H1 (cell line): ENCODE results near the gene CDKN2AIP. TPM values are rescaled to one million over a fixed set of nuclear protein-coding genes. Genes with fewer than 3 reads are reported as not detected.

Source experiments
- ATF2 ChIP-seq: IDR thresholded peaks from 2 replicates; pipeline ENCODE4 v1.6.1; 2012; ENCODE audit warnings: low read length, inconsistent platforms
- BCL11A ChIP-seq, 2 experiments: IDR thresholded peaks; one replicate each; pipeline ENCODE4 v1.6.1; 2011; ENCODE audit warnings: low read depth in 2 of 2, low read length in 2 of 2, mild to moderate bottlenecking in 2 of 2
- CEBPB ChIP-seq: IDR thresholded peaks from 2 replicates; pipeline ENCODE4 v1.6.1; 2012; ENCODE audit warnings: low read depth, low read length
- CREB1 ChIP-seq: IDR thresholded peaks from 2 replicates; pipeline ENCODE4 v1.6.1; 2012; ENCODE audit warnings: inconsistent platforms
- CTBP2 ChIP-seq: IDR thresholded peaks from 2 replicates; pipeline ENCODE4 v1.7.0; 2011; ENCODE audit warnings: borderline replicate concordance, mild to moderate bottlenecking, moderate library complexity, mixed read lengths, low read length; ENCODE audit not compliant: insufficient read depth, insufficient read length
- EGR1 ChIP-seq: IDR thresholded peaks from 2 replicates; pipeline ENCODE4 v1.6.1; 2011; ENCODE audit warnings: low read depth, low read length, borderline replicate concordance
- EP300 ChIP-seq, 2 experiments: IDR thresholded peaks; 1 replicate in 1 of 2; 2 replicates in 1 of 2; pipeline ENCODE4 v1.6.1; 2011 to 2012; ENCODE audit warnings: low read depth in 2 of 2, low read length in 2 of 2, mild to moderate bottlenecking in 2 of 2, borderline replicate concordance in 1 of 2, inconsistent platforms in 1 of 2, moderate library complexity in 1 of 2
- EZH2 ChIP-seq: fragments of 200-600 bp; sonication (generic); IDR thresholded peaks from 2 replicates; pipeline ENCODE4 v1.7.1; 2012; ENCODE audit warnings: low read depth, mild to moderate bottlenecking, moderate library complexity, low read length, inconsistent platforms; ENCODE audit not compliant: severe bottlenecking
- GTF2F1 ChIP-seq: IDR thresholded peaks from 2 replicates; pipeline ENCODE4 v1.6.1; 2012; ENCODE audit warnings: low read depth, low read length, improper control_type of control experiment, borderline replicate concordance
- KDM4A ChIP-seq: IDR thresholded peaks from one replicate; pipeline ENCODE4 v1.7.1; 2012; ENCODE audit warnings: low read depth, mild to moderate bottlenecking, moderate library complexity, low read length, inconsistent platforms; ENCODE audit not compliant: severe bottlenecking
- POLR2A ChIP-seq, 2 experiments: IDR thresholded peaks; 1 replicate in 1 of 2; 2 replicates in 1 of 2; pipeline ENCODE4 v1.6.1; 2011; ENCODE audit warnings: low read depth in 2 of 2, low read length in 2 of 2, mild to moderate bottlenecking in 2 of 2; ENCODE audit errors: control extremely low read depth in 1 of 2
- RNF2 ChIP-seq: fragments of 200-900, 300-1000 bp; sonication (generic); IDR thresholded peaks from 2 replicates; pipeline ENCODE4 v1.7.1; 2016; ENCODE audit warnings: borderline replicate concordance, low read depth, mild to moderate bottlenecking, antibody characterized with exemption, low read length; ENCODE audit not compliant: poor library complexity, severe bottlenecking; ENCODE audit errors: missing control alignments
- SIN3A ChIP-seq, 2 experiments: IDR thresholded peaks in 1 of 2; conservative IDR thresholded peaks in 1 of 2; 2 replicates each; pipeline ENCODE4 v1.6.1; 2011 to 2012; ENCODE audit warnings: low read length in 2 of 2, improper control_type of control experiment in 1 of 2, low read depth in 1 of 2, mild to moderate bottlenecking in 1 of 2
- TAF7 ChIP-seq: optimal IDR thresholded peaks from 2 replicates; pipeline ENCODE3; 2011; ENCODE audit warnings: low read depth, mild to moderate bottlenecking, inconsistent platforms, low read length, moderate library complexity, borderline replicate concordance
- TBP ChIP-seq: IDR thresholded peaks from 2 replicates; pipeline ENCODE4 v1.6.1; 2011; ENCODE audit warnings: low read depth, low read length, improper control_type of control experiment
- polyA plus RNA-seq, 7 experiments: library from polyadenylated mRNA; depleted of rRNA in 3 of 7; stranded (reverse) in 5 of 7; unstranded in 2 of 7; fragments of >200 nt in 5 of 7; fragments of 200-250 nt in 2 of 7; gene quantifications; 1 replicate in 5 of 7; 2 replicates in 1 of 7; 4 replicates in 1 of 7; pipeline versions ENCODE4 v1.2.1 to v1.2.3, GENCODE V29; 2011 to 2013; ENCODE audit warnings: missing spikeins in 2 of 7, mixed read lengths in 2 of 7
- total RNA-seq: library from RNA; stranded (reverse); fragmentation: NEBNext Ultra II Directional; extraction: Animal tissue kit (Norgen Biotek cat#: 25700); gene quantifications from 2 replicates; pipeline ENCODE4 v1.2.1, GENCODE V29; 2021
- TF ChIP-seq, protein P1 (sequence below), 3 experiments: IDR thresholded peaks; 1 replicate in 2 of 3; 2 replicates in 1 of 3; pipeline versions ENCODE4 v1.5.1 to v1.6.1; 2011; ENCODE audit warnings: low read length in 3 of 3, mild to moderate bottlenecking in 3 of 3, inconsistent platforms in 2 of 3, low read depth in 1 of 3, moderate library complexity in 1 of 3; ENCODE audit not compliant: insufficient read depth in 1 of 3; ENCODE audit errors: control extremely low read depth in 1 of 3
- TF ChIP-seq, protein P2 (sequence below): IDR thresholded peaks from 2 replicates; pipeline ENCODE4 v1.6.1; 2012; ENCODE audit warnings: inconsistent platforms

CDKN2AIP gene
- total and polyA plus RNA-seq, 2 of the 8 experiments (the other 6 are each of a cell fraction or from before 2014, with no cell fraction given): 6.0 to 14.0 TPM

- no peak for TF ChIP-seq CTBP2
- TF ChIP-seq BCL11A (IDR thresholded peaks at IDR 0.05; ENCODE audit: low read depth in 2 of 2, low read length in 2 of 2): no peak
- no peak for TF ChIP-seq EZH2
- TF ChIP-seq EGR1: peak; percentile 65; the same call in 1 of the 2 replicates
- TF ChIP-seq RNF2: no peak
- TF ChIP-seq, protein P1, sequence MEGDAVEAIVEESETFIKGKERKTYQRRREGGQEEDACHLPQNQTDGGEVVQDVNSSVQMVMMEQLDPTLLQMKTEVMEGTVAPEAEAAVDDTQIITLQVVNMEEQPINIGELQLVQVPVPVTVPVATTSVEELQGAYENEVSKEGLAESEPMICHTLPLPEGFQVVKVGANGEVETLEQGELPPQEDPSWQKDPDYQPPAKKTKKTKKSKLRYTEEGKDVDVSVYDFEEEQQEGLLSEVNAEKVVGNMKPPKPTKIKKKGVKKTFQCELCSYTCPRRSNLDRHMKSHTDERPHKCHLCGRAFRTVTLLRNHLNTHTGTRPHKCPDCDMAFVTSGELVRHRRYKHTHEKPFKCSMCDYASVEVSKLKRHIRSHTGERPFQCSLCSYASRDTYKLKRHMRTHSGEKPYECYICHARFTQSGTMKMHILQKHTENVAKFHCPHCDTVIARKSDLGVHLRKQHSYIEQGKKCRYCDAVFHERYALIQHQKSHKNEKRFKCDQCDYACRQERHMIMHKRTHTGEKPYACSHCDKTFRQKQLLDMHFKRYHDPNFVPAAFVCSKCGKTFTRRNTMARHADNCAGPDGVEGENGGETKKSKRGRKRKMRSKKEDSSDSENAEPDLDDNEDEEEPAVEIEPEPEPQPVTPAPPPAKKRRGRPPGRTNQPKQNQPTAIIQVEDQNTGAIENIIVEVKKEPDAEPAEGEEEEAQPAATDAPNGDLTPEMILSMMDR (IDR thresholded peaks at IDR 0.05; ENCODE audit: control extremely low read depth in 1 of 3, insufficient read depth in 1 of 3, low read depth in 1 of 3, low read length in 3 of 3): no peak
- TF ChIP-seq, protein P2, sequence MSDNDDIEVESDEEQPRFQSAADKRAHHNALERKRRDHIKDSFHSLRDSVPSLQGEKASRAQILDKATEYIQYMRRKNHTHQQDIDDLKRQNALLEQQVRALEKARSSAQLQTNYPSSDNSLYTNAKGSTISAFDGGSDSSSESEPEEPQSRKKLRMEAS: peak; percentile 59; the same call in 1 of the 2 replicates
- TF ChIP-seq CREB1: peak; percentile 63; the same call in 1 of the 2 replicates
- no peak for TF ChIP-seq GTF2F1
- peak; percentile 78 to 89 for TF ChIP-seq POLR2A (IDR thresholded peaks at IDR 0.05; ENCODE audit: control extremely low read depth in 1 of 2, low read depth in 2 of 2, low read length in 2 of 2)
- peak; percentile 86; the same call in 1 of the 2 replicates for TF ChIP-seq TBP
- peak; percentile 57 to 85; a peak in 1 of 4 replicates for TF ChIP-seq SIN3A (conservative IDR thresholded peaks at IDR 0.05 in 1 of 2, IDR thresholded peaks at IDR 0.05 in 1 of 2; ENCODE audit: low read depth in 1 of 2, low read length in 2 of 2)
- no peak for TF ChIP-seq ATF2
- TF ChIP-seq CEBPB: no peak
- peak; percentile 76 for TF ChIP-seq KDM4A
- TF ChIP-seq TAF7: peak; percentile 67
- TF ChIP-seq EP300 (IDR thresholded peaks at IDR 0.05; ENCODE audit: borderline replicate concordance in 1 of 2, low read depth in 2 of 2, low read length in 2 of 2): peak in 1 of 2 experiments; percentile 23; a peak in 1 of 3 replicates
These were observed at the start of gene CDKN2AIP (continued) for GRCh38 chr4:183444214-183445096.
